Lower leg skin (tissue), 3 donors: Measurements from ENCODE around the gene GPR89A.

ENCODE experiments used
- POLR2A ChIP-seq, 2 donors: fragments of 450-650 bp; IDR thresholded peaks; one replicate each; pipeline ENCODE4 v1.6.1; 2016 to 2017; ENCODE audit warnings: antibody characterized with exemption in 2 of 2, mild to moderate bottlenecking in 1 of 2, moderate library complexity in 1 of 2
- TF ChIP-seq, protein P1 (sequence below), 3 donors: fragments of 450-650 bp; IDR thresholded peaks; one replicate each; pipeline ENCODE4 v1.5.1; 2016; ENCODE audit warnings: antibody characterized with exemption in 3 of 3, mild to moderate bottlenecking in 3 of 3, moderate library complexity in 2 of 3

DNA sequence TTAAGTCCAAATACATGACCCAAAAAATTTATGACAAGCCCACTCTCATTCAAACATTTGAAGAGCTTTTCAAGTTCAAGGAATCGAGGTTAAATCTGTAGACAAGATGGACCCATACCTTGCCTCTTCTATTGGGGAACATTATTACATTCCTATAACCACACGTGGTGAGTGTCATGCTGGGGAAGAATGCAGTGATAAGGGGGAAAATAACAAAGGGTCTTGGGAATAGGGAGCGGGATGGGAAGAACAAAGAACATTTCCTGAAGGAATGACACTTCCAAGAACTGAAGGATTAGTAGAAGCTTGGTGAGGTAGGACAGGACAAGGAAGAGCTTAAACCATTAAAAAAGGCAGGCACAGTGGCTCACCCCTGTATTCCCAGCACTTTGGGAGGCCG is 80.5 kb downstream of the GPR89A start:
- TF ChIP-seq, protein P1, sequence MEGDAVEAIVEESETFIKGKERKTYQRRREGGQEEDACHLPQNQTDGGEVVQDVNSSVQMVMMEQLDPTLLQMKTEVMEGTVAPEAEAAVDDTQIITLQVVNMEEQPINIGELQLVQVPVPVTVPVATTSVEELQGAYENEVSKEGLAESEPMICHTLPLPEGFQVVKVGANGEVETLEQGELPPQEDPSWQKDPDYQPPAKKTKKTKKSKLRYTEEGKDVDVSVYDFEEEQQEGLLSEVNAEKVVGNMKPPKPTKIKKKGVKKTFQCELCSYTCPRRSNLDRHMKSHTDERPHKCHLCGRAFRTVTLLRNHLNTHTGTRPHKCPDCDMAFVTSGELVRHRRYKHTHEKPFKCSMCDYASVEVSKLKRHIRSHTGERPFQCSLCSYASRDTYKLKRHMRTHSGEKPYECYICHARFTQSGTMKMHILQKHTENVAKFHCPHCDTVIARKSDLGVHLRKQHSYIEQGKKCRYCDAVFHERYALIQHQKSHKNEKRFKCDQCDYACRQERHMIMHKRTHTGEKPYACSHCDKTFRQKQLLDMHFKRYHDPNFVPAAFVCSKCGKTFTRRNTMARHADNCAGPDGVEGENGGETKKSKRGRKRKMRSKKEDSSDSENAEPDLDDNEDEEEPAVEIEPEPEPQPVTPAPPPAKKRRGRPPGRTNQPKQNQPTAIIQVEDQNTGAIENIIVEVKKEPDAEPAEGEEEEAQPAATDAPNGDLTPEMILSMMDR (IDR thresholded peaks at IDR 0.05) = no peak
- no peak for TF ChIP-seq POLR2A (IDR thresholded peaks at IDR 0.05)
